ENCODE results near the gene ANAPC7.
A peak's percentile ranks its signal among the peaks of the same experiment; 100 is the strongest.
"Not testable (repeated sequence)": the region's sequence is repeated elsewhere in the genome, so short reads cannot be mapped to it uniquely, and the experiment has no call there.

The ANAPC7 gene

DNA sequence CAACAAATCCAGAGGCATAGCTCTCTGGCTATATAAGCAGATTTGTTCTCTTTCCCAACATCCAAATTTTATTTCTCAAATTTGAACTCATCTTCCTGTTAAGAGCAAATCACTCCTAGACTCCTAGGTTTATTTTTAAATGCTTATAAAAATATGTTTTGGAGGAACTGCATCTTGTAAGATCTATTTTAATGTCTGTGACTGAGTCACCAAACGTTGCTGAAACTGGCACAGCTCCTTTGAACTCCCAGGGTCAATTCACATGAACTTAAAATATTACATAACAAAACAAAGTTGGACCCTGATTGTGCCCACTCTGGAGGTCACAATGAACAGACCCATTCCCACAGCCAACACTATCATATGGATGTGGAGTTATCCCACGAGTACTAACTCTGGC lies 23.9 kb downstream of the ANAPC7 start:
- TF ChIP-seq CTCF (IDR thresholded peaks at IDR 0.05; ENCODE audit: insufficient read depth, low read length) (no peak), REST (IDR thresholded peaks at IDR 0.05; ENCODE audit: insufficient replicate concordance, low read depth) (no peak), POLR2AphosphoS5 (IDR thresholded peaks at IDR 0.05; ENCODE audit: low read depth) (no peak), GABPA (IDR thresholded peaks at IDR 0.05; ENCODE audit: low read depth) (no peak), SPI1 (IDR thresholded peaks at IDR 0.05; ENCODE audit: borderline replicate concordance, low read depth) (no peak)
- no peak overlapping the region for H3K27ac ChIP-seq (replicated peaks)
- no peaks in the 10 kb centered on the region for H3K27me3 ChIP-seq (ENCODE audit: insufficient read depth, poor library complexity, severe bottlenecking)
- no peak overlapping the region for H3K4me3 ChIP-seq (replicated peaks; ENCODE audit: insufficient read depth, low read length)
- DNase-seq (ENCODE audit: low read depth in 1 of 2, low spot score in 1 of 2): no peak

- TF ChIP-seq SPI1 (IDR thresholded peaks at IDR 0.05; ENCODE audit: borderline replicate concordance, low read depth) (no peak), POLR2AphosphoS5 (IDR thresholded peaks at IDR 0.05; ENCODE audit: low read depth) (no peak), CTCF (IDR thresholded peaks at IDR 0.05; ENCODE audit: insufficient read depth, low read length) (no peak), REST (IDR thresholded peaks at IDR 0.05; ENCODE audit: insufficient replicate concordance, low read depth) (no peak), GABPA (IDR thresholded peaks at IDR 0.05; ENCODE audit: low read depth) (no peak)
- H3K27ac ChIP-seq (replicated peaks): peak overlapping the region; percentile 40; the same call in 1 of the 2 replicates
- no peak overlapping the region for H3K4me3 ChIP-seq (replicated peaks; ENCODE audit: insufficient read depth, low read length)
- DNase-seq (ENCODE audit: low read depth in 1 of 2, low spot score in 1 of 2): no peak
- no peaks in the 10 kb centered on the region for H3K27me3 ChIP-seq (ENCODE audit: insufficient read depth, poor library complexity, severe bottlenecking)
Observed at GRCh38 chr12:110379197-110379596, 24.3 kb downstream of the ANAPC7 start.

GRCh38 chr12:110378131-110378790 lies 25.2 kb downstream of the ANAPC7 start:
- peak in 1 of 2 experiments; percentile 32 for DNase-seq (ENCODE audit: low read depth in 1 of 2, low spot score in 1 of 2)
- not testable (repeated sequence) for H3K4me3 ChIP-seq (replicated peaks; ENCODE audit: insufficient read depth, low read length); H3K27me3 ChIP-seq (ENCODE audit: insufficient read depth, poor library complexity, severe bottlenecking)
- peak overlapping the region; percentile 40 for H3K27ac ChIP-seq (replicated peaks)

DNA sequence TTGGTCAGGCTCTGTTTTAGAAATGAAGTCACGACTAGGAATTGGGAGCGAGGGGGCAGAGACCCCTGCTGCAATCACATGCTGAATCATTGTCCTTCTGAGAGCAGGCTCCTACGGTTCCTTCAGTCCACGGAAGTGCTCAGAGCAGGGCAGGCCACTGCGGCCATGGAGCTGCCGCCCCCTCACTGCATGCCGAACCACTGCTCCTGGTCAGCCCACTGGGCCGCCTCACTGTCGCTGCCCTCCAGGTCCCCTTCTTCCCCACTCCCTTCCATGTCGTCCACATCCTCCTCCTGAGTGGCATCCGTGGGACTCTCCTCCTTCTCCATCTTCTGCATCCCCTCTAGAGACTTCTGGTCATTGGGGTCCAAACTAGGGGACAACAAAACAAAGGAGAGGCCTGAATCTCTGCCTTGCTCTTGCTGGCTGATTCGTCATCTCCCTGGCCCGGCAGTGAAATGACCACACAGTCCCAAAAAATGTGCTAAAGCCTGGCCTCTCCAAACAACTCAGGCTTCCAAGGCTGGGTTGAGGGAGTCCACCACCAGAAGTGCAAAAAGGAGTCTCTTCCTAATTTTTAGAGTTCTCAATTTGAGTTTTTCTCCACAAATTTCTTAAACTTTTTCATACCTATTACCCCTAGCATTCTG lies 29.4 kb downstream of the ANAPC7 start:
- DNase-seq (ENCODE audit: low read depth in 1 of 2, low spot score in 1 of 2): no peak
- H3K4me3 ChIP-seq (replicated peaks; ENCODE audit: insufficient read depth, low read length): no peak overlapping the region
- no peak for TF ChIP-seq CTCF (IDR thresholded peaks at IDR 0.05; ENCODE audit: insufficient read depth, low read length)
- TF ChIP-seq SPI1 (IDR thresholded peaks at IDR 0.05; ENCODE audit: borderline replicate concordance, low read depth): no peak
- TF ChIP-seq GABPA (IDR thresholded peaks at IDR 0.05; ENCODE audit: low read depth): no peak
- no peak for TF ChIP-seq POLR2AphosphoS5 (IDR thresholded peaks at IDR 0.05; ENCODE audit: low read depth)
- no peak for TF ChIP-seq REST (IDR thresholded peaks at IDR 0.05; ENCODE audit: insufficient replicate concordance, low read depth)
- no peak overlapping the region for H3K27ac ChIP-seq (replicated peaks)
- no peaks in the 10 kb centered on the region for H3K27me3 ChIP-seq (ENCODE audit: insufficient read depth, poor library complexity, severe bottlenecking)

Data from HL-60 (cell line).